HepG2 (cell line): ENCODE data around the gene KCNH1. TPM values are rescaled to one million over a fixed set of nuclear protein-coding genes. Genes with fewer than 3 reads are reported as not detected.

Source experiments
- ATAC-seq: fragments of 200-7000 bp; cut with Tn5 transposase; 3 replicates; pipeline ENCODE4 v1.9.1; 2020; ENCODE audit warnings: mild to moderate bottlenecking, moderate library complexity
- BruUV-seq: library from RNA; stranded (reverse); fragments of 400-500 nt; replicated peaks from 2 replicates; lab custom pipeline; 2021; lab: Mats Ljungman, UMichigan
- CTCF ChIA-PET: fragments of 300-600 bp; formaldehyde crosslinking; extraction: SDS; loops from one replicate; lab custom pipeline; 2021; ENCODE audit warnings: low total read pairs, inconsistent platforms, low intra/inter-chr PET ratio; lab: Yijun Ruan, JAX
- POLR2A ChIA-PET: fragments of 350-600 bp; sonication (Branson Sonifier 250); formaldehyde crosslinking; loops from one replicate; lab custom pipeline; 2020; ENCODE audit warnings: antibody characterized with exemption, inconsistent platforms; lab: Yijun Ruan, JAX
- DNase-seq: peaks from one replicate; pipeline ENCODE4 v3.0.0-alpha.2; 2015; ENCODE audit warnings: low spot score
- FAIRE-seq: peaks from 3 replicates; lab custom pipeline; 2011; peaks lifted over from hg19 to GRCh38; lab: Jason Lieb, UNC
- H2AFZ ChIP-seq: one replicate; pipeline ENCODE4 v1.6.1; 2011; ENCODE audit warnings: low read length, inconsistent platforms
- H3K27ac ChIP-seq: fragments of 300-600 bp; 3 replicates; pipeline ENCODE4 v1.8.0; 2011; ENCODE audit warnings: mixed run types, mild to moderate bottlenecking, mixed read lengths, low read length, inconsistent platforms; ENCODE audit not compliant: insufficient read depth; ENCODE audit errors: extremely low read length
- H3K27me3 ChIP-seq, 2 experiments: fragments of 200-600 bp in 1 of 2; 2 replicates in 1 of 2; 3 replicates in 1 of 2; pipeline versions ENCODE4 v1.6.0 to v1.8.0; 2011; ENCODE audit warnings: low read length in 2 of 2, mild to moderate bottlenecking in 2 of 2, moderate library complexity in 2 of 2, inconsistent platforms in 1 of 2; ENCODE audit not compliant: insufficient read depth in 2 of 2, control insufficient read depth in 1 of 2
- H3K36me3 ChIP-seq, 2 experiments: fragments of 200-600 bp in 1 of 2; replicated peaks in 1 of 2; 2 replicates in 1 of 2; 3 replicates in 1 of 2; pipeline versions ENCODE4 v1.5.1 to v1.8.0; 2011; ENCODE audit warnings: low read length in 2 of 2, inconsistent platforms in 1 of 2; ENCODE audit not compliant: insufficient read depth in 2 of 2, control insufficient read depth in 1 of 2
- H3K4me1 ChIP-seq: 2 replicates; pipeline ENCODE4 v1.5.1; 2012; ENCODE audit warnings: low read length, inconsistent platforms; ENCODE audit not compliant: insufficient read depth
- H3K4me2 ChIP-seq: 2 replicates; pipeline ENCODE4 v1.6.0; 2011; ENCODE audit warnings: low read depth, low read length, inconsistent platforms
- H3K4me3 ChIP-seq, 3 experiments: fragments of 200-600 bp in 1 of 3; sonication (generic), shearing (Covaris generic) in 1 of 3; replicated peaks in 1 of 3; 2 replicates each; pipeline ENCODE4 v1.5.1; 2011 to 2016; ENCODE audit warnings: low read length in 3 of 3, inconsistent platforms in 2 of 3, low read depth in 2 of 3, mild to moderate bottlenecking in 2 of 3, control low read depth in 1 of 3, mixed read lengths in 1 of 3; ENCODE audit not compliant: insufficient read depth in 1 of 3
- H3K79me2 ChIP-seq: one replicate; pipeline ENCODE4 v1.6.1; 2011; ENCODE audit warnings: low read length, inconsistent platforms; ENCODE audit not compliant: insufficient read depth
- H3K9ac ChIP-seq: 2 replicates; pipeline ENCODE4 v1.6.0; 2011; ENCODE audit warnings: mild to moderate bottlenecking, low read depth, low read length, inconsistent platforms; ENCODE audit not compliant: insufficient read depth
- H3K9me3 ChIP-seq: 2 replicates; pipeline ENCODE4 v1.5.1; 2012; ENCODE audit warnings: mild to moderate bottlenecking, low read length
- H4K20me1 ChIP-seq: 2 replicates; pipeline ENCODE4 v1.6.0; 2011; ENCODE audit warnings: inconsistent platforms, mild to moderate bottlenecking, low read length, moderate library complexity; ENCODE audit not compliant: insufficient read depth
- MED13 ChIP-seq: sonication (generic); formaldehyde crosslinking; IDR thresholded peaks from 2 replicates; pipeline ENCODE4 v1.5.0; 2020; ENCODE audit warnings: missing genetic modification reagents
- NFIB ChIP-seq: sonication (generic); formaldehyde crosslinking; IDR thresholded peaks from 2 replicates; pipeline ENCODE4 v1.9.0; 2021; ENCODE audit warnings: missing genetic modification reagents, mild to moderate bottlenecking, borderline replicate concordance
- RBM39 ChIP-seq: fragments of 200-400 bp; formaldehyde crosslinking; IDR thresholded peaks from one replicate; pipeline ENCODE4 v1.6.1; 2018; ENCODE audit warnings: antibody characterized with exemption, mild to moderate bottlenecking, low read depth, low read length; ENCODE audit not compliant: poor library complexity, severe bottlenecking
- ZFP36L1 ChIP-seq: sonication (generic); formaldehyde crosslinking; IDR thresholded peaks from 2 replicates; pipeline ENCODE4 v1.8.0; 2022; ENCODE audit warnings: mild to moderate bottlenecking, missing genetic modification reagents, moderate library complexity
- ZFY ChIP-seq: sonication (generic); formaldehyde crosslinking; IDR thresholded peaks from 2 replicates; pipeline ENCODE4 v1.4.0; 2020; ENCODE audit warnings: missing genetic modification reagents
- ZNF672 ChIP-seq: sonication (generic); formaldehyde crosslinking; IDR thresholded peaks from 2 replicates; pipeline ENCODE4 v1.8.1; 2022; ENCODE audit warnings: missing genetic modification reagents
- ZNF766 ChIP-seq: sonication (generic); formaldehyde crosslinking; IDR thresholded peaks from 2 replicates; pipeline ENCODE4 v1.5.0; 2020; ENCODE audit warnings: missing genetic modification reagents, borderline replicate concordance
- ZNF781 ChIP-seq: sonication (generic); formaldehyde crosslinking; IDR thresholded peaks from 2 replicates; pipeline ENCODE4 v1.5.1; 2020; ENCODE audit warnings: borderline replicate concordance, mild to moderate bottlenecking, missing genetic modification reagents; ENCODE audit errors: not compliant biosample characterization
- ZNF839 ChIP-seq: sonication (generic); formaldehyde crosslinking; IDR thresholded peaks from 2 replicates; pipeline ENCODE4 v1.4.0; 2020; ENCODE audit warnings: missing genetic modification reagents, mild to moderate bottlenecking, borderline replicate concordance
- WGBS: methylation state at CpG from one replicate; pipeline ENCODE4 v1.1.6; 2017; ENCODE audit warnings: low lambda C conversion rate; 5-methylcytosine and 5-hydroxymethylcytosine counted together
- in situ Hi-C: cut with HindIII; loops from 2 replicates; pipeline ENCODE4 v1.10.0; 2017; ENCODE audit warnings: low pct_unique_long_range_greater_than_20kb; ENCODE audit not compliant: extremely low pct_ligation_motif_present
- intact Hi-C: fragments of 100-400 bp; cut with micrococcal nuclease; formaldehyde crosslinking; loops from one replicate; pipeline ENCODE4 v1.10.0; 2022; ENCODE audit not compliant: unreplicated experiment
- polyA plus RNA-seq, 8 experiments: library from polyadenylated mRNA; depleted of rRNA in 3 of 8; stranded (reverse) in 7 of 8; unstranded in 1 of 8; fragments of >200 nt; fragmentation: Illumina TruSeq in 4 of 8; extraction: Trizol in 4 of 8; gene quantifications; 2 replicates each; pipeline versions ENCODE4 v1.2.1 to v1.2.3, GENCODE V29; 2011 to 2016; ENCODE audit warnings: low read depth in 4 of 8, missing spikeins in 1 of 8, mixed read lengths in 1 of 8; ENCODE audit not compliant: insufficient read depth in 1 of 8
- total RNA-seq, 5 experiments: library from RNA; depleted of rRNA; stranded (reverse); fragments of >200 nt; fragmentation: Illumina TruSeq; extraction: Trizol; gene quantifications; 2 replicates each; pipeline ENCODE4 v1.2.3, GENCODE V29; 2016; ENCODE audit warnings: low read depth in 1 of 5
- TF ChIP-seq, protein P1 (sequence below): sonication (generic); formaldehyde crosslinking; IDR thresholded peaks from 2 replicates; pipeline ENCODE4 v1.9.0; 2021; ENCODE audit warnings: missing genetic modification reagents, mild to moderate bottlenecking, borderline replicate concordance
- TF ChIP-seq, protein P2 (sequence below): fragments of 450-650 bp; IDR thresholded peaks from 2 replicates; pipeline ENCODE4 v1.6.1; 2017

Gene KCNH1
- total and polyA plus RNA-seq, 2 of the 13 experiments (the other 11 are each of a cell fraction or from before 2014, with no cell fraction given) = not detected

DNA sequence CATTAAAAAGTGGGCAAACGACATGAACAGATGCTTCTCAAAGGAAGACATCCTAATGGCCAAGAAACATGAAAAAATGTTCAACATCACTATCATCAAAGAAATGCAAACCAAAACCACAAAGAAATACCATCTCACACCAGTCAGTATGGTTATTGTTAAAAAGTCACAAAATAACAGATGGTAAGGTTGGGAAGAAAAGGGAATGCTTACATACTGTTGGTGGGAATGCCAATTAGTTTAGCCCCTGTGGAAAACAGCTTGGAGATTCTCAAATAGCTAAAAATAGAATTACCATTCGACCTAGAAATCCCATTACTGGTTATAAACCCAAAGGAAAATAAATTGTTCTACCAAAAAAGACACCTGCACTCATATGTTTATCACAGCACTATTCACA lies 369.4 kb downstream of the KCNH1 start:
- ChIA-PET CTCF (no interaction called here), POLR2A (no interaction called here)
- 0% methylated on average over 2 of the region's 2 CpGs for WGBS
- FAIRE-seq (no peak), ATAC-seq (no peak), DNase-seq (no peak)
- no peak overlapping the region for H2AFZ ChIP-seq
- H3K36me3 ChIP-seq = no peaks in the 10 kb centered on the region
- H3K4me2 ChIP-seq = no peak overlapping the region
- no peaks in the 10 kb centered on the region for H3K27me3 ChIP-seq
- no peak overlapping the region for H3K27ac ChIP-seq
- in situ Hi-C loops = no loop called here
- no peaks in the 10 kb centered on the region for H4K20me1 ChIP-seq
- TF ChIP-seq ZNF672 (CRISPR knock-in tag) (no peak), ZFP36L1 (CRISPR knock-in tag) (no peak), ZNF766 (CRISPR knock-in tag) (no peak), MED13 (no peak), ZFY (no peak), NFIB (CRISPR knock-in tag) (no peak)
- TF ChIP-seq, protein P1, sequence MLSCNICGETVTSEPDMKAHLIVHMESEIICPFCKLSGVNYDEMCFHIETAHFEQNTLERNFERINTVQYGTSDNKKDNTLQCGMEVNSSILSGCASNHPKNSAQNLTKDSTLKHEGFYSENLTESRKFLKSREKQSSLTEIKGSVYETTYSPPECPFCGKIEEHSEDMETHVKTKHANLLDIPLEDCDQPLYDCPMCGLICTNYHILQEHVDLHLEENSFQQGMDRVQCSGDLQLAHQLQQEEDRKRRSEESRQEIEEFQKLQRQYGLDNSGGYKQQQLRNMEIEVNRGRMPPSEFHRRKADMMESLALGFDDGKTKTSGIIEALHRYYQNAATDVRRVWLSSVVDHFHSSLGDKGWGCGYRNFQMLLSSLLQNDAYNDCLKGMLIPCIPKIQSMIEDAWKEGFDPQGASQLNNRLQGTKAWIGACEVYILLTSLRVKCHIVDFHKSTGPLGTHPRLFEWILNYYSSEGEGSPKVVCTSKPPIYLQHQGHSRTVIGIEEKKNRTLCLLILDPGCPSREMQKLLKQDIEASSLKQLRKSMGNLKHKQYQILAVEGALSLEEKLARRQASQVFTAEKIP = no peak
- no peak overlapping the region for H3K4me3 ChIP-seq
- BruUV-seq = no TSS peak
- no peak overlapping the region for H3K9ac ChIP-seq
- no peaks in the 10 kb centered on the region for H3K79me2 ChIP-seq
- intact Hi-C loops = no loop called here
- H3K9me3 ChIP-seq = peaks cover 8% of the 10 kb centered on the region; the same call in 1 of the 2 replicates
- H3K4me1 ChIP-seq = no peaks in the 10 kb centered on the region

DNA sequence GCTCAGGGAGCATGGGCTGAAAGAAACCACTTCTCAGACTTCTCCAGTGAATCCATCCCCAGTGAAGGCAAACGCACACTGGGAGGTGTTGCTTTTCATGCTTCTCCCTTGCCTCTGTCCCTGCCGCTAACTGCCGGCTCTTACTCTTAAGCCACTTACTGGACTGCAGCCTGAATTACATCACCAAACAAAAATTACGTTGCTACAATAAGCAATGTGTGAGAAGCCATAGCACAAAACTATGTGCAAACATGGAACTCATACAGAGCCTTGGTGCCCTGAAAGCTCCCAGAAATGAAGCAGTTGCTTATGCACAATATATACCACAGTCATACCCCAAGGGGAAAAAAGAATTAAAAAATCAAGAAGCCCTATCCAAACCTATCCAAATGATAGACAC lies 375.2 kb downstream of the KCNH1 start:
- H3K79me2 ChIP-seq = no peaks in the 10 kb centered on the region
- H3K4me3 ChIP-seq = no peak overlapping the region
- no peak for ATAC-seq
- TF ChIP-seq ZNF839 (CRISPR knock-in tag) (no peak), ZNF781 (CRISPR knock-in tag) (no peak), RBM39 (no peak)
- TF ChIP-seq, protein P2, sequence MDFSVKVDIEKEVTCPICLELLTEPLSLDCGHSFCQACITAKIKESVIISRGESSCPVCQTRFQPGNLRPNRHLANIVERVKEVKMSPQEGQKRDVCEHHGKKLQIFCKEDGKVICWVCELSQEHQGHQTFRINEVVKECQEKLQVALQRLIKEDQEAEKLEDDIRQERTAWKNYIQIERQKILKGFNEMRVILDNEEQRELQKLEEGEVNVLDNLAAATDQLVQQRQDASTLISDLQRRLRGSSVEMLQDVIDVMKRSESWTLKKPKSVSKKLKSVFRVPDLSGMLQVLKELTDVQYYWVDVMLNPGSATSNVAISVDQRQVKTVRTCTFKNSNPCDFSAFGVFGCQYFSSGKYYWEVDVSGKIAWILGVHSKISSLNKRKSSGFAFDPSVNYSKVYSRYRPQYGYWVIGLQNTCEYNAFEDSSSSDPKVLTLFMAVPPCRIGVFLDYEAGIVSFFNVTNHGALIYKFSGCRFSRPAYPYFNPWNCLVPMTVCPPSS = no peak
- FAIRE-seq = no peak
- no peaks in the 10 kb centered on the region for H3K36me3 ChIP-seq
- no peaks in the 10 kb centered on the region for H4K20me1 ChIP-seq
- no peak for DNase-seq
- in situ Hi-C loops (no loop called here), intact Hi-C loops (no loop called here)
- ChIA-PET POLR2A (no interaction called here), CTCF (no interaction called here)
- no peak overlapping the region for H3K9ac ChIP-seq
- no peak overlapping the region for H2AFZ ChIP-seq
- H3K27me3 ChIP-seq = no peaks in the 10 kb centered on the region
- 14% methylated on average over 4 of the region's 4 CpGs for WGBS
- no peak overlapping the region for H3K27ac ChIP-seq
- no peak overlapping the region for H3K4me2 ChIP-seq
- H3K9me3 ChIP-seq = peaks cover 8% of the 10 kb centered on the region; the same call in 1 of the 2 replicates
- no peaks in the 10 kb centered on the region for H3K4me1 ChIP-seq
- BruUV-seq = no TSS peak
